ENCODE measurements around the gene EVA1B.

Gene EVA1B

DNA sequence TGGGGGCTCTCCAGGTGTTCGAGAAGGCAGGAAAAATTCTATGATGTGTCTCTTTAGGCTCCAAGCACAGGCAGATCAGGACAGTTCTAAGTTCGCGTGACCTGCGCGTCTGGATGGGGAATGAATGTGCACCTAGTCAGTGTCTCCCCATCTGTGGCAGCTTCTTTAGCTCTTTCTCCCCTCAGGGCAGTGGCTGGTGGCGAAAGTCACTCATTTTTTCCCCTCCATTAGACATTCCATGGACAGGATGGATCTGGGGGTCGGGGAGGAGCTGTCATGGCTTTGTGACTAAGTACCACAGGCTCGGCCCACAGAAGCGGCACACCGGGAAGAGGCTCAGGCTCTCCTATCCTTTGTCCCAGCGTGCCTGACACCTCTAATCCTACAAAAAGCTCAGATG, 31.0 kb upstream of the EVA1B start:
- Histone ChIP-seq H3K9me3 (ENCODE audit: control insufficient read depth, low read length) (no peaks in the 10 kb centered on the region), H3K9ac (ENCODE audit: low read length) (no peak overlapping the region), H3K4me3 (ENCODE audit: low read length) (no peak overlapping the region), H3K4me1 (ENCODE audit: control insufficient read depth, insufficient read depth, low read length) (peaks cover 6% of the 10 kb centered on the region), H3K27me3 (ENCODE audit: control insufficient read depth, insufficient read depth, low read length) (no peaks in the 10 kb centered on the region), H3K36me3 (ENCODE audit: control insufficient read depth, insufficient read depth, low read length) (peaks cover 18% of the 10 kb centered on the region)

GRCh38 chr1:36352910-36353878, 29.7 kb upstream of the EVA1B start:
- H3K9ac ChIP-seq (ENCODE audit: low read length): no peak overlapping the region
- peaks cover 6% of the 10 kb centered on the region for H3K4me1 ChIP-seq (ENCODE audit: control insufficient read depth, insufficient read depth, low read length)
- H3K36me3 ChIP-seq (ENCODE audit: control insufficient read depth, insufficient read depth, low read length): peaks cover 21% of the 10 kb centered on the region

GRCh38 chr1:36352125-36352909, 28.9 kb upstream of the EVA1B start:
- Histone ChIP-seq H3K9ac (ENCODE audit: low read length) (no peak overlapping the region), H3K27me3 (ENCODE audit: control insufficient read depth, insufficient read depth, low read length) (no peaks in the 10 kb centered on the region), H3K4me3 (ENCODE audit: low read length) (no peak overlapping the region), H3K4me1 (ENCODE audit: control insufficient read depth, insufficient read depth, low read length) (peaks cover 6% of the 10 kb centered on the region), H3K9me3 (ENCODE audit: control insufficient read depth, low read length) (no peaks in the 10 kb centered on the region), H3K36me3 (ENCODE audit: control insufficient read depth, insufficient read depth, low read length) (peaks cover 25% of the 10 kb centered on the region)

More at GRCh38 chr1:36352910-36353878, 29.7 kb upstream of the EVA1B start:
- H3K4me3 ChIP-seq (ENCODE audit: low read length): no peak overlapping the region
- H3K9me3 ChIP-seq (ENCODE audit: control insufficient read depth, low read length): no peaks in the 10 kb centered on the region
- no peaks in the 10 kb centered on the region for H3K27me3 ChIP-seq (ENCODE audit: control insufficient read depth, insufficient read depth, low read length)

DNA sequence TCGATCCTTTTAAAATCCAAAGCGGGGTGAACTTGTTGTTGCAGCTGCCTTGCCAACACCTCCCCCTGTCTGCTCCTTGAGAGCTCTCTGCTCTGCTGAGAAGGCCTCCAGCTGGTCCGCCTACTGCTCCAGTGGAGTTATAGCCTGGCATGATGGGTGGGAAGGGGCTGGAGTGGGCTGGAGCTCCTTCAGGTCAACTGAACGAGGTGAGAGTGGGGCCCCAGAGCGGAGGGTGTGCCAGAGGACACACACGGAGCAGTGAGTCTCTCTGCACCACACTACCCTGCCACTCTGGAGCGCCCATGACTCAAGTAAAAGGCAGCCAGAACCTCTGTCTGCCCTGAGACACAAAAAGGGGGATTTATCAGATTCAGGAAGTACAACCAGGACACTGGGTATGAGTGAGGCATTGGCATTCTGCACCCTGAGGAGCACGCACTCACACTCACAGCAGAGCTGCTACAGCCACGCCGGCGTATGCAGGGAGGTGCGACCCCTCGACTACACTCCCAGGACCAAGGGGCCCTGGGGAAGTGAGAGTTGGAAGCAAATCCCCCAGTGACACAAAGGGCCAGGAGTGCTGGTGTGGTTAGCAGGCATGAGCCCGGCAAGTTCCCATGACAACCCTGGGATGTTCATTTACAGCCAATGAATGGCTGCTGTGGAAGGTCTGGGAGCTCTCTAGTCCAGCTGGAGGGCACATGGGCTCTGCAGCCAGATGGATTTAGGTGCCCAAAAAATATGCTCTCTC, 28.0 kb upstream of the EVA1B start:
- Histone ChIP-seq H3K9ac (ENCODE audit: low read length) (no peak overlapping the region), H3K4me1 (ENCODE audit: control insufficient read depth, insufficient read depth, low read length) (peaks cover 6% of the 10 kb centered on the region), H3K36me3 (ENCODE audit: control insufficient read depth, insufficient read depth, low read length) (peaks cover 27% of the 10 kb centered on the region), H3K27me3 (ENCODE audit: control insufficient read depth, insufficient read depth, low read length) (no peaks in the 10 kb centered on the region), H3K4me3 (ENCODE audit: low read length) (no peak overlapping the region), H3K9me3 (ENCODE audit: control insufficient read depth, low read length) (no peaks in the 10 kb centered on the region)

DNA sequence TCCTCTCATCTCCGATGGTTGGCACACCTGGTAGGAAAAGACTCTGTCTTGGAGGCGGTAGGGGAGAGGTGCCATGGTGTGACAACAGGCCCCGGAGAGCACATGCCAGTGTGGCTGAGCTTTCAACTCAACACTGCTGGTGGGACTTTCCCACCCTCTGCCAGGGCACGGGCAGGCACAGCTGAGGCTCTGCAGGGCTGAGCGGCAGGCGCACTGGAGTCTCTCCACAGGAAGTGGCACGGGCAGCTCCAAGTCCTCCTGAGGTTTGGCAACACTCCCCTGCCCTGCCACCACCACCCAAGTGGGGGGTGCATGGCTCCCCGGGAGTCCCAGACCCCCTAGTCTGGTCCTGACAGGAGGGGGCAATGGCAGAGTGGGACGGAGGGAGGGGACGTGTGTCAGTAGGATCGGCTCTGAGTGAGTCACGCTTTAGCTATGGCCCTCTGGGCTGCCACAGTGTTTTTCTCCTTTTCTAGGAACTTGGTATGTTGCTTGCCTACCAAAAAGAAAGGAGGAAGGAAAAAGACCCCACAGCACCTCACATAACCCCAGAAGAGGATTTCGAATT, 27.3 kb upstream of the EVA1B start:
- H3K36me3 ChIP-seq (ENCODE audit: control insufficient read depth, insufficient read depth, low read length): peaks cover 29% of the 10 kb centered on the region
- peaks cover 6% of the 10 kb centered on the region for H3K4me1 ChIP-seq (ENCODE audit: control insufficient read depth, insufficient read depth, low read length)
- no peaks in the 10 kb centered on the region for H3K9me3 ChIP-seq (ENCODE audit: control insufficient read depth, low read length)
- no peaks in the 10 kb centered on the region for H3K27me3 ChIP-seq (ENCODE audit: control insufficient read depth, insufficient read depth, low read length)
- H3K9ac ChIP-seq (ENCODE audit: low read length): no peak overlapping the region
- H3K4me3 ChIP-seq (ENCODE audit: low read length): no peak overlapping the region

GRCh38 chr1:36349839-36350238, 26.4 kb upstream of the EVA1B start:
- no peaks in the 10 kb centered on the region for H3K9me3 ChIP-seq (ENCODE audit: control insufficient read depth, low read length)
- no peaks in the 10 kb centered on the region for H3K27me3 ChIP-seq (ENCODE audit: control insufficient read depth, insufficient read depth, low read length)
- H3K9ac ChIP-seq (ENCODE audit: low read length): no peak overlapping the region
- no peak overlapping the region for H3K4me3 ChIP-seq (ENCODE audit: low read length)
- H3K4me1 ChIP-seq (ENCODE audit: control insufficient read depth, insufficient read depth, low read length): peaks cover 6% of the 10 kb centered on the region
- H3K36me3 ChIP-seq (ENCODE audit: control insufficient read depth, insufficient read depth, low read length): peaks cover 29% of the 10 kb centered on the region

DNA sequence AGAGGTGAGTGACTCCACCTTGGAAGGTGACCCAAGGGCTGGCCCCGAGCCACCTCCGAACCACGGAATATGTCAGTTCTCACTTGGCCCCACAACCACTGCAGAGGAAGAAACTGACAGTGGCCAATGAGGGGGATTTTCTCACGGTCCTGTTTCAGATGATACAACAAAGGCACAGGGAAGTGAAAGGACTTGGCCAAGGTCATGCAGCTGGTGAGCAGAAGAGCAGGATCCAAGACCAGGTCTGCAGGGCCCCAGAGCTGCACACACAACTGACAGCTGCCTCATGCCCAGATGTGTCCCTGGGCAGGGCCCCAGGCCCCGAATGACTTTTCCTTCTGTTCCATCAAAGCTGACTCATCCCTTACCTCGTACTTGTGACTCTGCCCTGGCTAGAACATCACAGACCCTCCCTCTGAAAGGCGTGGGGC, 25.8 kb upstream of the EVA1B start:
- Histone ChIP-seq H3K9me3 (ENCODE audit: control insufficient read depth, low read length) (no peaks in the 10 kb centered on the region), H3K4me3 (ENCODE audit: low read length) (no peak overlapping the region), H3K4me1 (ENCODE audit: control insufficient read depth, insufficient read depth, low read length) (peaks cover 6% of the 10 kb centered on the region), H3K36me3 (ENCODE audit: control insufficient read depth, insufficient read depth, low read length) (peaks cover 26% of the 10 kb centered on the region), H3K27me3 (ENCODE audit: control insufficient read depth, insufficient read depth, low read length) (no peaks in the 10 kb centered on the region), H3K9ac (ENCODE audit: low read length) (no peak overlapping the region)

DNA sequence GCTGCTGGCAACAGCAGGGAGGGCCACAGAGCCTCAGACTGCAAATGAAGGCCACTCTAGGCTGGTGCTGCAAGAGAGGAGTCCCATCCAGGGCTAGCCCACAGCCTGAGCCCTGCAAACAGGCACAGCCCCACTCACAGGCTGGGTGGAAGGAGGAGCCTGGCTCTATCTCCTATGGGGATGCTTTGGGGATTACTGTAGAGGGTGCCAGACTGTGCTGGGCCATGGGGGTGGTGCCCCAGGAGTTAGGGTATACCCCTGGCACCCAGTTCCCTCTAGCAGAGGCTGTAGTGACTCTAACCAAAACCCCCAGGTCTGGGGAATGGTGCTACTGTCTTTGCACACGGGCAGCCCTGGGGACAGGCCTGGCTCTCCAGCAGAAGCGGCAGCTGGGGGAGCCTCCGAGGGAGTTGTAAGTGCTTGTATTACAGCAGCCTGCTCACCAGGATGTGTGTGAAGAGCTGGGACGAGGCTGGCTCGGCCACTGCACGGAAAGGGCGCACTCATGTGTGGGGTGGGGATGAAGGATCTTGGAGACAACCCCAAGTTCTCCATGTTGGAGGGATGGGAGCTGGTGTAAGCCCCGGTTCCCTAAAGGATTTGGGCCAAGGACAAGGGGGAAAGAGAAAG, 23.4 kb upstream of the EVA1B start:
- Histone ChIP-seq H3K27me3 (ENCODE audit: control insufficient read depth, insufficient read depth, low read length) (no peaks in the 10 kb centered on the region), H3K9me3 (ENCODE audit: control insufficient read depth, low read length) (no peaks in the 10 kb centered on the region), H3K4me1 (ENCODE audit: control insufficient read depth, insufficient read depth, low read length) (peaks cover 6% of the 10 kb centered on the region), H3K9ac (ENCODE audit: low read length) (no peak overlapping the region), H3K4me3 (ENCODE audit: low read length) (no peak overlapping the region), H3K36me3 (ENCODE audit: control insufficient read depth, insufficient read depth, low read length) (peaks cover 11% of the 10 kb centered on the region)

DNA sequence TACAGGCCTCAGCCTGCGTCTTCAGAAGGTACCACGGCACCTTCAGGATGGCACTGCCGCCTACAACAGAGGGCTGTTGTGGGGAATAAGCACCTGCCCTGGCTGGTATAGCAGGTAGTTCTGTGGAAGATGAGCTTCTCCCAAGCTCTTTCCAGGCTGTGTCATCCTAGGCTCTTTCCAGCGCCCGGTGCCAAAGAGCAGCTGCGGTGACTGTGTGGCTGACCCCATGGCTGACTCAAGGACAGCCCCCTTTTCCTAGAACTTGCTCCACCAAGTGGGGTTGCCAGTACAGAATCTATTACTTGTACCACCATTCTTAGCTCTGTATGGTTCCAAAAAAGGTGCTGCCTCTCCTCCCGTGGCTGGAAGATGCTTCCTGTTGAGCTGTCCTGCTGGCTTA, 21.9 kb upstream of the EVA1B start:
- Histone ChIP-seq H3K9ac (ENCODE audit: low read length) (no peak overlapping the region), H3K27me3 (ENCODE audit: control insufficient read depth, insufficient read depth, low read length) (no peaks in the 10 kb centered on the region), H3K9me3 (ENCODE audit: control insufficient read depth, low read length) (no peaks in the 10 kb centered on the region), H3K36me3 (ENCODE audit: control insufficient read depth, insufficient read depth, low read length) (peaks cover 11% of the 10 kb centered on the region), H3K4me3 (ENCODE audit: low read length) (no peak overlapping the region), H3K4me1 (ENCODE audit: control insufficient read depth, insufficient read depth, low read length) (no peaks in the 10 kb centered on the region)

DNA sequence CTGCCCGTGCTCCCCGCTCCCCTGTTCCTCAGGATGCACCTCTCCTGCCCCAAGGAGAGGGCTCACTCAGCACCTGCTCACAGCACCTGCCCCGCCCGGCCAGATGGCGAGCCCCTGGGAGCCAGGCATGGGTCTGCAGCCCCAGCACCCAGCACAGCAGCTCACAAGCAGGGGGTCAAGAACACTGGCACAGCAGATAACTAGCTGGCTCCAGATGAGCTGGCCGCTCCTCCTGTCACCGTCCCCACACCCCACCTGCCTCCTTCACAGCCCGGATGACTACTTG, 20.9 kb upstream of the EVA1B start:
- Histone ChIP-seq H3K4me3 (ENCODE audit: low read length) (no peak overlapping the region), H3K27me3 (ENCODE audit: control insufficient read depth, insufficient read depth, low read length) (no peaks in the 10 kb centered on the region), H3K36me3 (ENCODE audit: control insufficient read depth, insufficient read depth, low read length) (peaks cover 11% of the 10 kb centered on the region), H3K9ac (ENCODE audit: low read length) (no peak overlapping the region), H3K9me3 (ENCODE audit: control insufficient read depth, low read length) (no peaks in the 10 kb centered on the region), H3K4me1 (ENCODE audit: control insufficient read depth, insufficient read depth, low read length) (no peaks in the 10 kb centered on the region)

DNA sequence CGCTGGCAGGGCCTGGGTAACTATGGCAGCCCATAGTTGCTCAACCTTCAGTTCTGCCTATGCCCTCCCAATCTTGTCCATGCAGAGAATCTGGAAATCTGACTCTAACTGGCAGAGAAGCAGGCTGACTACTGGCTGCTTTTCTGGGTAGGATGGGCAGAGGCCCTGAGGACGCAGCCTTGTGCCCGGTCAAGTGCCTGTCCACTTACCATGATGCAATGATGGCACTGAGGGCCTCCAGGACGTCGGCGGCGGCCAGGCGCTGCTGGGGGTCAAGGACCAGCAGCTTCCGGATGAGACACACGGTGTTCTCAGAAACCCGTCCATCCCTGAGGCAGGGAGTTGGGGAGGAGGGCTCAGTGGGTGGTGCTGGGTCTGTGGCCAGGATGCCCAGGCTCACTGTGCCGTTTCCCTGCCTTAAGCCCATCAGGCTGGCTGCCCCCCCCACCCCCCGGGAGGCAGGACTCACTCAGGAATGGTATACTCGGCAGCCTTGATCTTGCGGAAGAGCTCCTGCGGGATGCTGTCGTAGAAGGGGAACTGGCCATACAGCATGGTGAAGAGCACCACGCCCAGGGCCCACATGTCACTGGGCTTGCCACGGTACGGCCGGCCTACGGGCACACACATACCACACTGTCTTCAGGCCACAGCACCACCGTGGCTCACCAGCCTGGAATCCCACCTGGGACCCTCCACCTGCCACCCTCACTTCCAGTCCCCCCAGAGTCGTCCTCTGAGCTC, 20.4 kb upstream of the EVA1B start:
- Histone ChIP-seq H3K9me3 (ENCODE audit: control insufficient read depth, low read length) (no peaks in the 10 kb centered on the region), H3K4me3 (ENCODE audit: low read length) (no peak overlapping the region), H3K4me1 (ENCODE audit: control insufficient read depth, insufficient read depth, low read length) (no peaks in the 10 kb centered on the region), H3K36me3 (ENCODE audit: control insufficient read depth, insufficient read depth, low read length) (peaks cover 11% of the 10 kb centered on the region), H3K27me3 (ENCODE audit: control insufficient read depth, insufficient read depth, low read length) (no peaks in the 10 kb centered on the region), H3K9ac (ENCODE audit: low read length) (no peak overlapping the region)
